T1000 (cell line): ENCODE results near the gene C19orf73.

ENCODE experiments used
- DNase-seq: peaks from one replicate; lab custom pipeline; 2025; ENCODE audit warnings: mixed read lengths; lab: John Stamatoyannopoulos, UW

Gene C19orf73

DNA sequence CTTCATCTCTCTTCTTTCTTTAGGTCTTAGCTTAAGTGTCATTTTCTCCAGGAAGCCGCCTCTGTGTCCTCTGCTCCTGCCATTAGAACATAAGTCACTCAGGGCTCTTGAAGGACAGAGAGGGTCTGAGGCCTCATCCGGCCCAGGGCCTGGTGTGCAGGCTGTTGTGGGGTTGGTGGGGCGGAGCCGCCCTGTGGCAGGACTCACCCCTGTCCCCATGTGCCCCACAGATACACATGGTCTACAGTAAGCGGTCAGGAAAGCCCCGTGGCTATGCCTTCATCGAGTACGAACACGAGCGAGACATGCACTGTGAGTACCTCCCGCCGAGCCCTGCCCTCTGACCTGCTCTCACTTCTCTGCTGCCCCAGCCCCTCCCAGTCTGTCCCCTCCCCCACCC lies 17.8 kb downstream of the C19orf73 start:
- no peak for DNase-seq

GRCh38 chr19:49098795-49099194 lies 20.1 kb downstream of the C19orf73 start:
- no peak for DNase-seq

GRCh38 chr19:49097453-49098288 lies 21.3 kb downstream of the C19orf73 start:
- DNase-seq = peak; percentile 49

DNA sequence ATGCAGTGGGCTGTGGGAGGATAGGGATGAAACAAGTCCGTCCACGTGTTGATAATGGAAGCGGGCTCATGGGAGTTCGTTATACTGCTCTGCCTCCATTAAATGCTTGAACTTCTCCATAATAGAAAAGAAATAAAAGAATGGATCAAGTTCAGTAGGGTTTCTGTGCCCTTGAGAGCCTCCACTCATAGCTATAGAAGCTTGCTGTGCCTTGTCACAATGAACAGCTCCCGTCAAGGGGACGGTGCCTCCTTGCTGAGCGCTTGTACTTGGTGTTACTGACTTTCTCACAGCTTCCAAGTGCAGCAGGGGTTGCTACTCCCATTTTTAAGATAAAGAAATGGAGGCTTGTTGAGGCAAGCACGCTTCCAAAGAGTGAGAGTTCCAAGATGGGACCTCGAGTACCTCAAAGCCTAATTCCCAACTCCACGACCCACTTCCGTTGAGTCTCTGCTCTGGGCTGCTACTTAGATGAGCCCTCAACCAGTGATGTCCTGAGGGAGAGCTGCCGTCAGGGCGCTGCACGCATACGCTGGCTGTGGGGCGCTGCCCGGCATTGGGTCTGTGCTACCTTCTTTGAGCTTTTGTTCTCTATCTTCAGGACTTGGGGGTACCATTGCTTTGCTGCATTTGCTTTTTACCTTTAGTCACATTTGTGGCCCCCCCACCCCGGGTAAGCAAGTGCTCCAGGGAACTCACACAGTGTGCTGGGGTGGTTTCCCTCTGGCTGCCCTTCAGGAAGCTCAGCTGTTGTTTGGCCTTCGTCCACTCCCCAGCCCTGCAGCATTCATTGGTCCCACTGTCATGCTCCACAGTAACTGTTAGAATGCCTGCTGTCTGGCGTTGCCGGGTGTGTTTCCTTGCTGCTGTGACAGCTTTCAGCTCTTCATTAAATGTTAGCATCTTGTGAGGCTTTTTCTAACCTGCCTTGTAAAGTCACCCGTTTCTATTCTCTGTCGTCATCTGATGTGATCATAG lies 24.1 kb downstream of the C19orf73 start:
- DNase-seq = no peak

- no peak for DNase-seq
These were observed 26.3 kb downstream of the C19orf73 start for GRCh38 chr19:49092686-49093085.

- no peak for DNase-seq
These were observed 27.4 kb downstream of the C19orf73 start for GRCh38 chr19:49091391-49092038.

DNA sequence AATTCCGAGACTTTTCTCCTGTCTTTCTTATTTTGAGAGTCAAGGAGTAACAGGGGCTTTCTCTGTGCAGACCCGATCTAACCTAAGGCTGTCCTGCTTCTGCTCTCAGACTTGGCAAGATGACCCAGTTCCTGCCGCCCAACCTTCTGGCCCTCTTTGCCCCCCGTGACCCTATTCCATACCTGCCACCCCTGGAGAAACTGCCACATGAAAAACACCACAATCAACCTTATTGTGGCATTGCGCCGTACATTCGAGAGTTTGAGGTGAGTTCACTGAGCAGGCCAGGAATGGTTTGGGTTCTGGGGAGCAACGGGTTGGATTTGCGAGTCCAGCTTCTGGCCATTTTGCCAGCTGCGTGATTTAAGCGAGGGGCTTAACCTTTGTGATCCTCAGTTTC lies 32.6 kb downstream of the C19orf73 start:
- DNase-seq = no peak

- no peak for DNase-seq
These were observed 33.1 kb downstream of the C19orf73 start for GRCh38 chr19:49085868-49086232.

DNA sequence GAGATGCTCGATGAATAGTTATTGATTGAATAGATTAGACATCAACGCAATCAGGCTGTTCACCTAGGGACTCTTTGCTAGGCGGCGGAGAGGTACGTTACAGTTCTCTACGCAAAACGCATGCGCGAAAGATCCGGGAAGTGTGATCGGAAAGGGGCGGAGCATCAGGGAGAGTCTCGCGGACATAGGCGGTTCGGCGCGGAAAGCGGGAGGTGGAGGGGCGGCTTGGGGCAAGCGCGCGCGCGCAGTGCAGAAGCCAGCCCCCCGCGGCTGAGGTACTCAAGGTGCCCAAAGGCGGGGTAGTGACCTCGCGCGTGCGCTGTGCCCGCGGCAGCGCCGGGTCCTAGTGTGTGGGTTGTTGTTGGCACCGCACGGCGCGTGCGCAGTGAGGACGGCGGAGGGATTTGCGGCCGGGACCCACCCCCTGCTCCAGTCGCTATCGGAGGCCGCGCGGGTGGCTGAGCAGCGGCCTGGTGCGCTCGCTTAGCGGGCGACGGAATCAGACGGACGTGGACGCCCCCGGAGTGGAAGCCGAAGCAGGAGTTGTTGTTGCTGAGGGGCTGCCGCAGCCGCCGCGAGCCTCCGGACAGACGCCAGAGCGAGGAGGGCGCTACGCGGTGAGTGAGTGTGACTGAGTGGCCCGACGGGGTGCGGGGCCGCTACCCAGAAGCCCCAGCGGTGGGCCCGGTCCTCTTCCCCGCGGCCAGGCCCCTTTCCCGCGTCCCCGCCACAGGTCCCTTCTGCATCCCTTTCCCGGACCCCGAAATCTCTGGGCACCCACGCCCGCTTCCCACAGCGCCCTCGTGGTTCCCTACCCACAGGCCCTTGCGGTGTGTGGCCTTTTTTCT lies 33.7 kb downstream of the C19orf73 start, which contains the start of gene SNRNP70:
TSS of gene SNRNP70 (plus strand) at position 432 of the 848 bp plus-strand sequence. CDS start 964 bp downstream, outside the sequence.
- peak; percentile 99 for DNase-seq

DNA sequence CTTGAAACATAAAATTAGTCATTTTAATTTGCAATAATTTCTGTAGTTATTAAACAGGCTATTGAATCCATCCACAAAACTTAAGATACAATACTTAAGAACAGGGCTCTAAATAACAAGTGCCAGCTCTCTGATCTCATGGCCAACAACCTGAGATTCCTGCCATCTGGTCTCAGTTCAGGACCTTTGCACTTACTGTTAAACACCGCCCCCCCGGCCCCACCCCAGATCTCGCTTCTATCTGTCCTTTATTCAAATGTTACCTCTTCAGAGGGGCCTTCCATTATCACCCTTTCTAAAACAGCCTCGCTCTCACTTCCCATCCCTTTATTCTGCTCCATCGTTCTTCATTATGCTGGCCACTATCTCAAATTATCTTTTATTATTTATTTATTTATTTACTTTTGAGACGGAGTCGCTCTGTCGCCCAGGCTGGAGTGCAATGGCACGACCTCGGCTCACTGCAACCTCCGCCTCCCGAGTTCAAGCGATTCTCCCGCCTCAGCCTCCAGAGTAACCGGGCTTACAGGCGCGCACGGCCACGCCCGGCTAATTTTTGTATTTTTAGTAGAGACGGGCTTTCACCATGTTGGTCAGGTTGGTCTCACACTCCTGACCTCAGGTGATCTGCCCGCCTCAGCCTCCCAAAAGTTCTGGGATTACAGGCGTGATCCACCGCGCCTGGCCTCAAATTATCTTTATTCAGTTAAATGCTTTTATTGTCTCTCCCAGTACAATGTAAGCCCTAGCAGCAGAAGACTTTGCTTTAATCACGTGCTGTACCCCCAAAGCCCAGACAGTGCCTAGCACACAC lies 34.5 kb downstream of the C19orf73 start:
- DNase-seq = no peak

GRCh38 chr19:49081273-49081672 lies 37.7 kb downstream of the C19orf73 start:
- no peak for DNase-seq

DNA sequence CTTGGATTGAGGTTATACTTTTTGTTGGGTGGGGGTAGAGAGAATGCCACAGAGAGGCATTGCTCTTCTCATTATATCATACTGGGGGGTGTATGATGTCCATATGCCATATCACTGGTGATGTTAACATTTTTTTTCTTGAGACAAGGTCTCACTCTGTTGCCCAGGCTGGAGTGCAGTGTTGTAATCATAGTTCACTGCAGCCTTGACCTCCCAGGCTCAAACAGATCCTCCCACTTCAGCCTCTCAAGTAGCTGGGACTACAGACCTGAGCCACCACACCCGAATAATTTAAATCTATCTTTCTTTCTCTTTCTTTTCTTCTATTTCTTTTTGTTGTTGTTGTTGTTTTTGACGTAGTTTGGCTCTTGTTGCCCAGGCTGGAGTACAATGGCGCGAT lies 38.6 kb downstream of the C19orf73 start:
- no peak for DNase-seq

GRCh38 chr19:49074869-49075268 lies 44.1 kb downstream of the C19orf73 start:
- peak; percentile 13 for DNase-seq

- peak; percentile 10 for DNase-seq
These were observed 45.2 kb downstream of the C19orf73 start for GRCh38 chr19:49073514-49074378.

- no peak for DNase-seq
These were observed 46.9 kb downstream of the C19orf73 start for GRCh38 chr19:49071860-49072547.

DNA sequence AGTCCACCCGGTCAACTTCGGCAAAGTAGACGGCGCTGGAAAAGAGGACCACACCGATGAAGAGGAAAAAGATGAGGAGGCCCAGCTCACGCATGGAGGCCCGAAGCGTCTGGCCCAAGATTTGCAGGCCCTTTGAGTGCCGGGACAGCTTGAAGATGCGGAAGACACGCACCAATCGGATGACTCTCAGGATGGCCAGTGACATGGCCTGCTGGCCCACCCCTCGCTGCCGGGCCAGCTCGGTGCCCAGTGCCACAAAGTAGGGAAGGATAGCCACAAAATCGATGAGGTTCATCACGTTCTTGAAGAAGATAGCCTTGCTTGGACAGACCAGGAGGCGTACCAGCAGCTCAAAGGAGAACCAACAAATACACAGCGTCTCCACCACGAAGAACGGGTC lies 48.5 kb downstream of the C19orf73 start:
- DNase-seq = no peak

- no peak for DNase-seq
These were observed 49.9 kb downstream of the C19orf73 start for GRCh38 chr19:49069026-49069425.
